ENCODE results near the gene RND2.

GRCh38 chr17:43025766-43026537, 921 bp downstream of the RND2 start:
- TF ChIP-seq POLR2A (IDR thresholded peaks at IDR 0.05; ENCODE audit: low read length) (no peak), GATA1 (IDR thresholded peaks at IDR 0.05; ENCODE audit: low read depth, low read length) (no peak)

Measured in erythroblast (primary cell).